ENCODE measurements around the gene ZNF664. TPM values are rescaled to one million over a fixed set of nuclear protein-coding genes. Genes with fewer than 3 reads are reported as not detected.

Gene ZNF664
- total and polyA plus RNA-seq, 9 of the 15 experiments (the other 6 are each of a cell fraction or from before 2014, with no cell fraction given): 3.3 to 101 (median 63.6) TPM

DNA sequence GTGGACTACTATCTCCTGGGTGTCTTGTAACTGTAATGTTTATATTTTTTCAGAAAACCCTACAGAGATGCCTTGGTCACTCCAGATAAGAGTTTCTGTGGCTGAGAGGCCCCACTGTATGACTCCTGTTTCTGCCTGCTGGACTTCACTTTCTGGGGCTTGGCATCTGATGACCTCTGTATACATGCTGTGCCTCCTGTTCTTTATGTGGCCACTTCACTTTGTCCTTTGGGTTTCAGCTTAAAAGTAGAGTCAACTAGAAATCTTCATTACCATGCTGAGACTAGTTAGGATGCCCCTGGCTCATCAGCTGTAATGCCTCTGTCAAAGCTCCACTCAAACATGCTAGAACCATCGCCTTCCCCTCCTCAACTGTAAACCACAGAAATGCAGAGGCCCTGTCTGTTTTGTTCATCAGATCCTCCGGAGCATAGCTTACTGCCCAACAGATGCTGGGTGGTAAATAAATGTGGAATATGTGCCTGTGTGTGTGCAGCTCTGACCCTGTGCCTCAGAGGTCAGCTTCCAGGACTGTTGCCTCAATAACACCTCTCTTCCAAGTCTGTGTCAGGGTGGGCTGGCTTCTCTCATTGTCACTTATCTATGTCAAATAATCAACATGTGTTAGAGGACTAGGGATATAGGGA is 25.5 kb downstream of the ZNF664 start (continued):
- TF ChIP-seq, protein P1, sequence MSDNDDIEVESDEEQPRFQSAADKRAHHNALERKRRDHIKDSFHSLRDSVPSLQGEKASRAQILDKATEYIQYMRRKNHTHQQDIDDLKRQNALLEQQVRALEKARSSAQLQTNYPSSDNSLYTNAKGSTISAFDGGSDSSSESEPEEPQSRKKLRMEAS (CRISPR knock-in tag; IDR thresholded peaks at IDR 0.05): peak; percentile 24; the same call in 1 of the 2 replicates
- TF ChIP-seq ZNF444 (CRISPR knock-in tag; IDR thresholded peaks at IDR 0.05): no peak
- TF ChIP-seq SMARCA4 (IDR thresholded peaks at IDR 0.05): peak; percentile 45
- no peak for TF ChIP-seq PML (IDR thresholded peaks at IDR 0.05; ENCODE audit: low read length)
- TF ChIP-seq, protein P2, sequence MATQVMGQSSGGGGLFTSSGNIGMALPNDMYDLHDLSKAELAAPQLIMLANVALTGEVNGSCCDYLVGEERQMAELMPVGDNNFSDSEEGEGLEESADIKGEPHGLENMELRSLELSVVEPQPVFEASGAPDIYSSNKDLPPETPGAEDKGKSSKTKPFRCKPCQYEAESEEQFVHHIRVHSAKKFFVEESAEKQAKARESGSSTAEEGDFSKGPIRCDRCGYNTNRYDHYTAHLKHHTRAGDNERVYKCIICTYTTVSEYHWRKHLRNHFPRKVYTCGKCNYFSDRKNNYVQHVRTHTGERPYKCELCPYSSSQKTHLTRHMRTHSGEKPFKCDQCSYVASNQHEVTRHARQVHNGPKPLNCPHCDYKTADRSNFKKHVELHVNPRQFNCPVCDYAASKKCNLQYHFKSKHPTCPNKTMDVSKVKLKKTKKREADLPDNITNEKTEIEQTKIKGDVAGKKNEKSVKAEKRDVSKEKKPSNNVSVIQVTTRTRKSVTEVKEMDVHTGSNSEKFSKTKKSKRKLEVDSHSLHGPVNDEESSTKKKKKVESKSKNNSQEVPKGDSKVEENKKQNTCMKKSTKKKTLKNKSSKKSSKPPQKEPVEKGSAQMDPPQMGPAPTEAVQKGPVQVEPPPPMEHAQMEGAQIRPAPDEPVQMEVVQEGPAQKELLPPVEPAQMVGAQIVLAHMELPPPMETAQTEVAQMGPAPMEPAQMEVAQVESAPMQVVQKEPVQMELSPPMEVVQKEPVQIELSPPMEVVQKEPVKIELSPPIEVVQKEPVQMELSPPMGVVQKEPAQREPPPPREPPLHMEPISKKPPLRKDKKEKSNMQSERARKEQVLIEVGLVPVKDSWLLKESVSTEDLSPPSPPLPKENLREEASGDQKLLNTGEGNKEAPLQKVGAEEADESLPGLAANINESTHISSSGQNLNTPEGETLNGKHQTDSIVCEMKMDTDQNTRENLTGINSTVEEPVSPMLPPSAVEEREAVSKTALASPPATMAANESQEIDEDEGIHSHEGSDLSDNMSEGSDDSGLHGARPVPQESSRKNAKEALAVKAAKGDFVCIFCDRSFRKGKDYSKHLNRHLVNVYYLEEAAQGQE (IDR thresholded peaks at IDR 0.05; ENCODE audit: borderline replicate concordance): 0 out of 2 replicates have a peak, but pooled peaks have one; percentile 13
- TF ChIP-seq, protein P2 (CRISPR knock-in tag; IDR thresholded peaks at IDR 0.05; ENCODE audit: low read depth): no peak
- no peak for TF ChIP-seq MTA1 (IDR thresholded peaks at IDR 0.05; ENCODE audit: borderline replicate concordance)
- no peak for TF ChIP-seq HCFC1 (IDR thresholded peaks at IDR 0.05; ENCODE audit: low read depth, low read length)
- no peak for TF ChIP-seq NFE2 (IDR thresholded peaks at IDR 0.05; ENCODE audit: low read depth)
- no peak for TF ChIP-seq SPI1 (IDR thresholded peaks at IDR 0.05; ENCODE audit: borderline replicate concordance, low read depth, low read length)
- TF ChIP-seq PHB2 (IDR thresholded peaks at IDR 0.05; ENCODE audit: low read depth): no peak
- peak; percentile 53 for TF ChIP-seq TAL1 (IDR thresholded peaks at IDR 0.05)
- TF ChIP-seq MYNN (IDR thresholded peaks at IDR 0.05): no peak
- no peak for TF ChIP-seq MYNN (CRISPR knock-in tag; IDR thresholded peaks at IDR 0.05)
- TF ChIP-seq, protein P3, sequence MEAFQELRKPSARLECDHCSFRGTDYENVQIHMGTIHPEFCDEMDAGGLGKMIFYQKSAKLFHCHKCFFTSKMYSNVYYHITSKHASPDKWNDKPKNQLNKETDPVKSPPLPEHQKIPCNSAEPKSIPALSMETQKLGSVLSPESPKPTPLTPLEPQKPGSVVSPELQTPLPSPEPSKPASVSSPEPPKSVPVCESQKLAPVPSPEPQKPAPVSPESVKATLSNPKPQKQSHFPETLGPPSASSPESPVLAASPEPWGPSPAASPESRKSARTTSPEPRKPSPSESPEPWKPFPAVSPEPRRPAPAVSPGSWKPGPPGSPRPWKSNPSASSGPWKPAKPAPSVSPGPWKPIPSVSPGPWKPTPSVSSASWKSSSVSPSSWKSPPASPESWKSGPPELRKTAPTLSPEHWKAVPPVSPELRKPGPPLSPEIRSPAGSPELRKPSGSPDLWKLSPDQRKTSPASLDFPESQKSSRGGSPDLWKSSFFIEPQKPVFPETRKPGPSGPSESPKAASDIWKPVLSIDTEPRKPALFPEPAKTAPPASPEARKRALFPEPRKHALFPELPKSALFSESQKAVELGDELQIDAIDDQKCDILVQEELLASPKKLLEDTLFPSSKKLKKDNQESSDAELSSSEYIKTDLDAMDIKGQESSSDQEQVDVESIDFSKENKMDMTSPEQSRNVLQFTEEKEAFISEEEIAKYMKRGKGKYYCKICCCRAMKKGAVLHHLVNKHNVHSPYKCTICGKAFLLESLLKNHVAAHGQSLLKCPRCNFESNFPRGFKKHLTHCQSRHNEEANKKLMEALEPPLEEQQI (IDR thresholded peaks at IDR 0.05): no peak
- TF ChIP-seq PYGO2 (tag; IDR thresholded peaks at IDR 0.05): no peak
- peak; percentile 60; the same call in 1 of the 2 replicates for TF ChIP-seq EP300 (IDR thresholded peaks at IDR 0.05; ENCODE audit: low read length)
- TF ChIP-seq ZNF584 (CRISPR knock-in tag; IDR thresholded peaks at IDR 0.05; ENCODE audit: low read depth): no peak
- TF ChIP-seq TFAP4 (CRISPR knock-in tag; IDR thresholded peaks at IDR 0.05; ENCODE audit: borderline replicate concordance): peak; percentile 49; the same call in 1 of the 2 replicates
